Sigmoid colon (tissue), 4 donors: Measurements from ENCODE around the gene USP37.

Source experiments
- CTCF ChIP-seq, 4 experiments: fragments of 450-650 bp in 3 of 4; fragments of 200-600 bp in 1 of 4; IDR thresholded peaks; one replicate each; pipeline ENCODE4 v1.5.1; 2016 to 2019; ENCODE audit warnings: antibody characterized with exemption in 4 of 4, mild to moderate bottlenecking in 3 of 4, moderate library complexity in 2 of 4
- EP300 ChIP-seq, 4 donors: sonication (generic); formaldehyde crosslinking; IDR thresholded peaks; one replicate each; pipeline ENCODE4 v1.6.1; 2017; ENCODE audit warnings: antibody characterized with exemption in 4 of 4
- POLR2A ChIP-seq, 2 donors: fragments of 450-650 bp; IDR thresholded peaks; one replicate each; pipeline ENCODE4 v1.6.1; 2016; ENCODE audit warnings: antibody characterized with exemption in 2 of 2, mild to moderate bottlenecking in 2 of 2, moderate library complexity in 2 of 2
- POLR2AphosphoS5 ChIP-seq, 4 donors: sonication (generic); formaldehyde crosslinking; IDR thresholded peaks; one replicate each; pipeline ENCODE4 v1.6.1; 2017; ENCODE audit warnings: antibody characterized with exemption in 4 of 4

GRCh38 chr2:218418321-218418716 lies 149.8 kb downstream of the USP37 start:
- TF ChIP-seq POLR2A (IDR thresholded peaks at IDR 0.05), result no peak
- no peak for TF ChIP-seq POLR2AphosphoS5 (IDR thresholded peaks at IDR 0.05)
- no peak for TF ChIP-seq CTCF (IDR thresholded peaks at IDR 0.05)
- TF ChIP-seq EP300 (IDR thresholded peaks at IDR 0.05), result no peak
